Heart right ventricle (tissue), 16 donors: Measurements from ENCODE around the gene RRAS. TPM values are rescaled to one million over a fixed set of nuclear protein-coding genes. Genes with fewer than 3 reads are reported as not detected.

Experiments
- ATAC-seq, 8 donors: fragments of 200-7000 bp; cut with Tn5 transposase; one replicate each; pipeline ENCODE4 v1.9.1; 2020; ENCODE audit warnings: mild to moderate bottlenecking in 8 of 8, moderate library complexity in 8 of 8, moderate number of reproducible peaks in 1 of 8
- DNase-seq, 2 donors: peaks; one replicate each; pipeline ENCODE4 v3.0.0-alpha.2; 2020
- H3K27ac ChIP-seq, 10 donors: fragments of 200-600 bp; sonication (generic) in 2 of 10; one replicate each; pipeline versions ENCODE4 v1.5.0 to v1.8.0; 2020 to 2022; ENCODE audit warnings: mild to moderate bottlenecking in 3 of 10
- H3K27me3 ChIP-seq, 7 donors: fragments of 200-600 bp; one replicate each; pipeline ENCODE4 v1.8.0; 2021 to 2022; ENCODE audit warnings: mild to moderate bottlenecking in 2 of 7
- H3K36me3 ChIP-seq, 9 donors: fragments of 200-600 bp; sonication (generic) in 1 of 9; one replicate each; pipeline versions ENCODE4 v1.5.0 to v1.8.0; 2020 to 2022; ENCODE audit warnings: mild to moderate bottlenecking in 2 of 9
- H3K4me1 ChIP-seq, 9 donors: fragments of 200-600 bp; sonication (generic) in 1 of 9; one replicate each; pipeline versions ENCODE4 v1.5.0 to v1.8.0; 2020 to 2022; ENCODE audit warnings: mild to moderate bottlenecking in 4 of 9
- H3K4me3 ChIP-seq, 10 donors: fragments of 200-600 bp; sonication (generic) in 2 of 10; one replicate each; pipeline versions ENCODE4 v1.5.0 to v1.8.0; 2020 to 2022; ENCODE audit warnings: mild to moderate bottlenecking in 7 of 10, moderate library complexity in 2 of 10
- H3K9me3 ChIP-seq, 11 donors: fragments of 200-600 bp in 10 of 11; sonication (generic) in 2 of 11; one replicate each; pipeline versions ENCODE4 v1.5.0 to v1.8.0; 2013 to 2022; ENCODE audit warnings: mild to moderate bottlenecking in 2 of 11, control low read depth in 1 of 11, moderate library complexity in 1 of 11
- CTCF ChIP-seq, 9 donors: fragments of 200-600 bp; sonication (generic) in 2 of 9; IDR thresholded peaks; one replicate each; pipeline versions ENCODE4 v1.5.0 to v1.8.0; 2021 to 2022; ENCODE audit warnings: antibody characterized with exemption in 9 of 9, mild to moderate bottlenecking in 5 of 9, moderate library complexity in 1 of 9
- WGBS, 2 donors: extraction: QIAGEN DNeasy Blood & Tissue Kit; methylation state at CpG; one replicate each; pipeline ENCODE4 v1.1.7; 2013; ENCODE audit warnings: inconsistent platforms in 1 of 2; 5-methylcytosine and 5-hydroxymethylcytosine counted together
- intact Hi-C, 10 donors: fragments of 100-400 bp; cut with DNase I; formaldehyde crosslinking; loops; one replicate each; pipeline versions ENCODE4 v1.11.1 to v1.14.2; 2022
- polyA plus RNA-seq, 2 donors: library from polyadenylated mRNA; stranded (reverse); fragments of 200-250 nt; gene quantifications; one replicate each; pipeline ENCODE4 v1.2.3, GENCODE V29; 2013
- total RNA-seq, 10 donors: library from RNA; stranded (reverse); fragmentation: NEBNext Ultra II Directional in 3 of 10; extraction: Animal tissue kit (Norgen Biotek cat#: 25700) in 3 of 10; gene quantifications; one replicate each; pipeline versions ENCODE4 v1.2.1 to v1.2.4, GENCODE V29; 2021 to 2023
- donor health status: Arrhythmogenic right ventricular cardiomyopathy.
- donor health status: ischemic (EF 13 %, LVEDD 7.1; RV severe dilation, severe dysfunction).
- donor health status: healthy with polysubstance abuse.
- donor health status: DM: no; HTN: yes; CAD: no.
- donor health status: DM: no; HTN: no; CAD: no.
- donor health status: ischemic (EF 25% LVEDD 6.9; RV normal size, moderate dysfunction).
- donor health status: ischemic (EF 25% LVEDD 5.7; RV mildly dilated, moderate dysfunction).
- donor health status: healthy.
- donor health status: DM: yes; HTN: yes; CAD: no.
- donor health status: Ischemic cardiomyopathy.
- donor health status: ischemic (EF 35%, LVEDD 5.7; RV mildly dilated, moderate dysfunction).
- donor health status: nonischemic (EF 11% LVEDD 7.7; RV severe dilation, severe dysfunction).
- donor health status: DM: yes; HTN: yes; CAD: no.
- donor health status: PGD.
- donor health status: ischemic (EF 29% LVEDD 5.4; RV normal size, mild dysfunction).
- donor health status: nonischemic (EF 23%, LVEDD 6.1; RV moderate dilation, normal function).

The RRAS gene
- total and polyA plus RNA-seq, 12 donors = 90.4 to 215 (median 117) TPM

- intact Hi-C loops = loop anchor here in 7 of 10 donors (1.0 to 10.0 kb wide), 7 partner anchors 44 to 84 kb away; partner anchors contain the start of genes PRMT1 (in 3 of the 7), BCL2L12 (in 2 of the 7) and IRF3 (in 2 of the 7)
- Histone ChIP-seq H3K9me3 (no peaks in the 10 kb centered on the region), H3K4me3 (peak overlapping the region in 9 of 10 donors; percentile 73 to 89 (median 82)), H3K36me3 (peaks cover 7 to 51% (median 25%) of the 10 kb centered on the region in 9 donors), H3K27me3 (no peaks in the 10 kb centered on the region), H3K4me1 (peaks cover 6 to 37% (median 22%) of the 10 kb centered on the region in 9 donors), H3K27ac (peak overlapping the region in 9 of 10 donors; percentile 43 to 98 (median 91))
- peak; percentile 92 to 95 for DNase-seq
- 12 to 19% methylated on average over 26 to 27 of the region's 27 CpGs for WGBS, 2 donors
- TF ChIP-seq CTCF (IDR thresholded peaks at IDR 0.05) = no peak
- peak; percentile 46 to 76 (median 66) for ATAC-seq
Measured at GRCh38 chr19:49593233-49594113, 46.5 kb downstream of the RRAS start.

- Histone ChIP-seq H3K27me3 (no peaks in the 10 kb centered on the region), H3K4me1 (peaks cover 6 to 37% (median 22%) of the 10 kb centered on the region in 9 donors), H3K4me3 (peak overlapping the region in 9 of 10 donors; percentile 73 to 89 (median 82)), H3K36me3 (peaks cover 7 to 43% (median 25%) of the 10 kb centered on the region in 9 donors), H3K9me3 (no peaks in the 10 kb centered on the region), H3K27ac (peak overlapping the region in 9 of 10 donors; percentile 45 to 98 (median 92))
- DNase-seq = no peak
- TF ChIP-seq CTCF (IDR thresholded peaks at IDR 0.05) = no peak
- ATAC-seq = no peak
- intact Hi-C loops = loop anchor here in 7 of 10 donors (1.0 to 10.0 kb wide), 7 partner anchors 45 to 85 kb away; partner anchors contain the start of genes PRMT1 (in 3 of the 7), BCL2L12 (in 2 of the 7) and IRF3 (in 2 of the 7)
- WGBS, 2 donors = 9 to 16% methylated on average over 28 of the region's 28 CpGs
Measured at GRCh38 chr19:49592486-49593232, 47.3 kb downstream of the RRAS start.

GRCh38 chr19:49591731-49592485 lies 48.0 kb downstream of the RRAS start:
- H3K4me1 ChIP-seq = peaks cover 6 to 37% (median 22%) of the 10 kb centered on the region in 9 donors
- peak overlapping the region; percentile 65 to 89 (median 81) for H3K4me3 ChIP-seq
- peak; percentile 42 to 46 for DNase-seq
- WGBS, 2 donors = 1% methylated on average over 51 of the region's 51 CpGs
- H3K9me3 ChIP-seq = no peaks in the 10 kb centered on the region
- H3K36me3 ChIP-seq = peaks cover 2 to 35% (median 22%) of the 10 kb centered on the region in 9 donors
- H3K27ac ChIP-seq = peak overlapping the region; percentile 82 to 98 (median 92)
- peak in 3 of 8 donors; percentile 0 to 2 (median 2) for ATAC-seq
- TF ChIP-seq CTCF (IDR thresholded peaks at IDR 0.05) = no peak
- no peaks in the 10 kb centered on the region for H3K27me3 ChIP-seq
- intact Hi-C loops = loop anchor here in 8 of 10 donors (2.0 to 10.0 kb wide), 7 partner anchors 45 to 85 kb away; partner anchors contain the start of genes PRMT1 (in 3 of the 8), BCL2L12 (in 2 of the 8), IRF3 (in 2 of the 8) and RRAS (in 2 of the 8)
